HG02642 (cell line): ENCODE data around the gene SCUBE2.

Source experiments
- ATAC-seq: cut with Tn5 transposase; IDR thresholded peaks from one replicate; pipeline ENCODE4 v1.9.1; 2021; ENCODE audit warnings: mild to moderate bottlenecking; ENCODE audit not compliant: unreplicated experiment, poor library complexity

The SCUBE2 gene

DNA sequence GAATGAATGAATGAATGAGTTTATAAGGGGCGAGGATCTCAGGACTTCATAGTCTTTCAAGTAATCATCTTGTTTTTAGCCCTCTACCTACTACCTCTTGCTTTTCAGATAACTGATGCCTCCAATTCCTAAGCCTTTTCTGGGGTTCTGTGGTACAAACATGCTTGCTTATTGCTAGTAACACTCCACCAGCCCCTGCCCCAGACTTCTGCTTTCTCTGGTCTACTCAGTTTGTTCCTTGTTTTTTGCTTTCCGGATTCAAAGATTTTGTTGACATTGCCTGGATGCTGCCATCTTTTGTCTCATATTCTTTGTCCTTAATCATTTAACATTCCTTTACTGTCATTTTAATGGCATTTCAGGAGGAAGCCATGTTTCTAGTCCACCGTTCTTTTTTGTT lies 118.3 kb downstream of the SCUBE2 start:
- no peak for ATAC-seq

DNA sequence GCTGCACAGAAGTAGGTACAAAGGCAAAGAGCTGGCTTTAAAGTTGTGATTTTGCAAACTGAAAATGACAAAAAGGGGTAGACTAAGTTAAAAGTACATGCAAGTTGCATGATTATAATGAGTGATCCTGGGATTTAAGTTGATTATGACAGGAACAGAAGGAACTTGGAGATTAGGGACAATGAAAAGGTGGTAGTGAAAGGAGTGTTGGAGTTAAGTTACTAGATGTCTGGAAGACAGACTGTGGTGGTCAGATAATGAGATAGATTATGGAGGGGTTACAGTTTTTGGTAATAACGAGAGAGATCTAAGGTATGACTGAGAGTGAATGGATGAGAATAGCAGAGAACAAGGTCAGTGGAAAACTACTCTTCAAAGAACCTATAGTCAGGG lies 119.5 kb downstream of the SCUBE2 start:
- no peak for ATAC-seq

DNA sequence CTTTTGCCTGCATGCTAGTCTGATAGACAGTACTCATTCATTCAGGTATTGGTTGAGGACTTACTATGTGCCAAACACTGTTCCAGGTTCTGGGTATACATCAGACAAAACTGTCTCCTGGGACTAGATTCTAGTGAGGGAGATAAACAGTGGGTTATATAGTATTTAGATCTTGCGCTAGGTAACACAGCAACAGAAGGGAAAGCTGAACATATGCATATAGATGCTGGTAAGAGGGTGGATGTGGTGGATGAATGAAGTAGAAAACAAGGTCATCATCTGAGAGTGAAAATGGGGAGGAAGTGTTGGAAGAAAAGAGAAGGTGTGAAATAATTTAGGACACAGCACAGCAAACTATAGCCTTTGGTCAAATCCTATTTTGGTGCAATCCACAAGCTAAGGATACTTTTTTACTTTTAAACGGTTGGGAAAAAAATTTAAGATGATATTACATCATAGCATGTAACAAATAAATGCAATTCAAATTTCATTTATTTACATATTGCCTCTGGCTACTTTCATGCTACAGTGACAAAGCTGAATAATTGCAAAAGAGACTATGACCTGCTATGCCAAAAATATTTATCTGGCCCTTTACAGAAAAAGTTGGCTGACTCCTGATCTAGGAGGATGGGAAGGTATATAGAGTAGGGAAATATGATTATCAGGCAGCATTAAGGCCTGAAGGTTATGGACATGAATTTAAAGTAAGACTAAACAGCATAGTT lies 120.0 kb downstream of the SCUBE2 start:
- ATAC-seq: no peak
